GM11168 (cell line): ENCODE results near the gene DCDC2.
"Not testable (repeated sequence)": the region's sequence is repeated elsewhere in the genome, so short reads cannot be mapped to it uniquely, and the experiment has no call there.

Source experiments
- in situ Hi-C: fragments of 300-500 bp; cut with MboI; formaldehyde crosslinking; loops from one replicate; pipeline ENCODE4 v1.12.0; 2022; ENCODE audit warnings: low sequenced_read_pairs; ENCODE audit not compliant: unreplicated experiment

Gene DCDC2

DNA sequence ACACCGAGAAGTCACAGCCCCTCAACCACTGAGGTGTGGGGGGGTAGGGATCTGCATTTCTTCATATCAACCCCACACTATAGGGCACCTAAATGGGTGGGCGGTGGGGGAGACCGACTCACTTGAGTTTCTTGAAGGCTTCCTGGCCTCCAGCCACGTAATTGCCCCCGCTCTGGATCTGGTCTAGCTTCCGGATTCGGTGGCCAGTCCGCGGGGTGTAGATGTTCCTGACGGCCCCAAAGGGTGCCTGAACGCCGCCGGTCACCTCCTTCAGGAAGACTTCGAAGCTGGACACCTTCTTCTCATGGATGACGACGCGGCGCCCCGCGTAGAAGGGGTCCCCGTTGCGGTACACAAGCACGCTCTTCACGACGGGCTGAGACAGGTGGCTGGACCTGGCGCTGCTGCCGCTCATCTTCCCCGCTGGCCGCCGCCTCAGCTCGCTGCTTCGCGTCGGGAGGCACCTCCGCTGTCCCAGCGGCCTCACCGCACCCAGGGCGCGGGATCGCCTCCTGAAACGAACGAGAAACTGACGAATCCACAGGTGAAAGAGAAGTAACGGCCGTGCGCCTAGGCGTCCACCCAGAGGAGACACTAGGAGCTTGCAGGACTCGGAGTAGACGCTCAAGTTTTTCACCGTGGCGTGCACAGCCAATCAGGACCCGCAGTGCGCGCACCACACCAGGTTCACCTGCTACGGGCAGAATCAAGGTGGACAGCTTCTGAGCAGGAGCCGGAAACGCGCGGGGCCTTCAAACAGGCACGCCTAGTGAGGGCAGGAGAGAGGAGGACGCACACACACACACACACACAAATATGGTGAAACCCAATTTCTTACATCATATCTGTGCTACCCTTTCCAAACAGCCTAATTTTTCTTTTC lies at the start of gene DCDC2:
Gene DCDC2 (minus strand): TSS at position 724 of the 883 bp plus-strand sequence. CDS start 309 bp downstream, at position 415.
- in situ Hi-C loops = no loop called here

- in situ Hi-C loops = no loop called here
Measured at GRCh38 chr6:24405262-24405661, 47.4 kb upstream of the DCDC2 start.

- in situ Hi-C loops = no loop called here
Measured at GRCh38 chr6:24403501-24403824, 45.6 kb upstream of the DCDC2 start.

DNA sequence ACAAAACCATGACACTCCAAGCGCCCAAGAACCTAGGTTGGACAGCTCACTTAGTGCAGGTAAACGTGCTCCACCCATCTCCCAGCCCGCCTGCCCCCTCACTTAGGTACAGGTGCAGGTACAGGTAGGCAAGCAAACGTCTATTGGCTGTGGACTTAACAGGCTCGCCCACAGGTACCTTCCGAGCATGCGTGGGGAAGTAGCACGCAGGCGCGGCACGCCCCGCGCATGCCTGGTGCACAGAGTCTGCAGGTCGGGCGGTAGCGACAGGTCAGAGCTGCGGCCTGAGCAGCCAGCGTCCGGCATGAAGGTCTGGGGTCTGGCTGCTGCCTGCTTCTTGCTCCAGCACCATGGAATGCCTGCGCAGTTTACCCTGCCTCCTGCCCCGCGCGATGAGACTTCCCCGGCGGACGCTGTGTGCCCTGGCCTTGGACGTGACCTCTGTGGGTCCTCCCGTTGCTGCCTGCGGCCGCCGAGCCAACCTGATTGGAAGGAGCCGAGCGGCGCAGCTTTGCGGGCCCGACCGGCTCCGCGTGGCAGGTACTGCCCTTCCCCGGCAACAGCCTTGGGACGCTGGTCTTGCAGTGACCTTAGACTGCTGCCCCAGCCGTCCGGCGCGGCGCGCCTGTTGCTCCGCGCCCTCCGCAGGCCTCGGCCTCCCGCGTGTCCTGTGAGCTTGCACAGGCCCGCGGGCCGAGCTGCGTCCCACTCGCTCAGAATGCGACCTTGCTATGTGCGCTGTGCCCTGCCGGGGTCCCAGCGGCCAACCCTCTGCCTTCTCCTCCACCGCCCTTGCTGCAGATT lies 45.0 kb upstream of the DCDC2 start, which contains the start of gene MRS2:
Gene MRS2 (plus strand): TSS at position 240 of the 804 bp plus-strand sequence. CDS start 111 bp downstream, at position 351.
- in situ Hi-C loops = no loop called here

- in situ Hi-C loops = no loop called here
Measured at GRCh38 chr6:24401458-24401857, 43.6 kb upstream of the DCDC2 start.

- in situ Hi-C loops = not testable (repeated sequence)
Measured at GRCh38 chr6:24400045-24401039, 42.5 kb upstream of the DCDC2 start.

DNA sequence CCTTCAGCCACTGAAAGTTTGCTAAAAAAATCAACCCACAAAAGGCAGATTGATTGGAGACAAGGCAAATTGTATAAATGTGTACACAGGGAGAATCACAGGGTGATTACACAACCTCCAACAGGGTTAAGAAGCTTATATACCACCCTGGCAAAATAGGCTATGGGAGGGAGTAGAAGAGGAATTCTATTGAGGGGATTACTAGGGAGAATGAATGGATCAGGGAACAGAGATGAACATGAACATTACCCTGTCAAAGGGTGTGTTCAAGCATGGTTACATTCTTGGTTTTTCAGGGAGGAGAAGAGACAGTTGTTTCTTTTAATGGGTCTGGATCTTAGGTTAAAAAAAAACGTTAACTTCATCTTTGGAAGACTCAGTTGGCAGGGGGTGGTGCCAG lies 39.8 kb upstream of the DCDC2 start:
- in situ Hi-C loops = no loop called here

- in situ Hi-C loops = no loop called here
Measured at GRCh38 chr6:24396824-24397223, 39.0 kb upstream of the DCDC2 start.

DNA sequence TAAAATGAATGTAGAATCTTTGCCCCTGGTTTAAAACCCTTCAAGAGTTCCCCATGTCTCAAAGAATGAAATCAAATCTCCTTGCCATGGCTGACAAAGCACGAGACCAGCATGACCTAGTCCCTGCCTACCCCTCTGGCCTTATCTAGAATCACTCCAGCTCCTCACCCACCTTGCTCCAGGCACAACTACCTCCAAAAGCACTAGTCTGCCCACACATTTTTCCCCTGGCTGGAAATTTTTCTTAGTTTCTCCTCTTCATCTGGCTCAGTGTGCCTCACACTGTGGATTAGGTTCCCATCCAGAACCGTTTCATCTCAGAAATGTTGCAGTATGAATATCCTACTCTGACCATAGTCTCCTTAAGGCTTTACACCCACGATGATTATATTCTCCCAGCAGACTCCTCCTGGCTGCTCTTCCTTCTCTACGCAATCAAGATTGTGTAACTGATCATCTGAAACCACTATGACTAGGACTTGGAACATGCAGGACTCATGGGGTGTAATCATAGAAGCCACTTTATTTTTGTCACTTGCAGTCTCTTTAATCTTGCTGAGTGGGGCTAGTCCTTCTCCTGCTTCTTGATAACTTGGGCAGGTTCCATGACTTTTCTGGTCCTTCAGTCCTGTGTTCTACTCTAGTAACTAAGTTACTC lies 37.0 kb upstream of the DCDC2 start:
- in situ Hi-C loops = no loop called here

- in situ Hi-C loops = no loop called here
Measured at GRCh38 chr6:24394061-24394779, 36.4 kb upstream of the DCDC2 start.

DNA sequence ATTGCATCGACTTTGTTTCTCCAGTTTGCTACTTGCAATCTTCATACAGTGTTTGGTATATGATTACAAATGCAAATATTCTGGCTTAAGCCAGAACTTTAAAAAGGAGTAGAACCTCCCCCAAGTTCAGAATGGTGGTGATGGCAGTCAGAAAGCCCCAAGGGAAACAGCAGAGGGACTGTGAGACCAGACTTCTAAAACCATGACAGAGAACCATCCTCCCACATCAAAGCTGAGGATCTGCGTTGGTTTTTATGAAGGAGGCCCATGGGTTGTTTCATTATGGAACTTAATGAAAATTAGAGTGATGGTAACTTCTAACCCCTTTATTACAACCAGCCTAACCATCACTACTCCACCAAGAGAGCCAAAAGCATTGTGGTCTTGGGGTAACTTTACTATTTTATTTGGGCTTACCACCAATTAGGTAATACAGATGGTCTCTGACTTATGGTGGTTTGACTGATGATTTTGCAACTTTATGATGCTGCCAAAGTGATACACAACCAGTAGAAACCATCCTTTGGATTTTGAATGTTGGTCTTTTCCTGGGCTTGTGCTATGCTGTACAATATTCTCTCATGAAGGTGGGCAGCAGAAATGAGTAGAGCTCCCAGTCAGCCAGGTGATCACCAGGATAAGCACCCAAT lies 34.0 kb upstream of the DCDC2 start:
- in situ Hi-C loops = no loop called here

DNA sequence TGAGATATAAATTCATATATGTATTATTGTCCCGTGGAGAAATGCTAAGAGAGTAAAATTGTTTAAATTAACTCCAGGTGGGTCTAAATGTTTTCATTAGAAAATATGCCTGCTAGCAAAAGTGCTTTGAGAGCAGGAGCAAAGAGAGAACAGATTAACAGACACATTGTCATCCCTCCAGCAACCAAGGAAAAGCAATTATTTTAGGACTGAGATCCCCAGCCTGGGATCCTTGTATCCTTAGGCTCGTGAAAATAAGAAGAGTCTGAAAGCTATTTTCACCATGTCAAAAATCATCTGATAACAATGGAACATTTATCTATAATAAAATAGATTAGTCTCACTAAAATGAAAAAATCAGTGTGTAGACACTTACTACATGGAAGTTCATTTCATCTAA lies 33.3 kb upstream of the DCDC2 start:
- in situ Hi-C loops = no loop called here

DNA sequence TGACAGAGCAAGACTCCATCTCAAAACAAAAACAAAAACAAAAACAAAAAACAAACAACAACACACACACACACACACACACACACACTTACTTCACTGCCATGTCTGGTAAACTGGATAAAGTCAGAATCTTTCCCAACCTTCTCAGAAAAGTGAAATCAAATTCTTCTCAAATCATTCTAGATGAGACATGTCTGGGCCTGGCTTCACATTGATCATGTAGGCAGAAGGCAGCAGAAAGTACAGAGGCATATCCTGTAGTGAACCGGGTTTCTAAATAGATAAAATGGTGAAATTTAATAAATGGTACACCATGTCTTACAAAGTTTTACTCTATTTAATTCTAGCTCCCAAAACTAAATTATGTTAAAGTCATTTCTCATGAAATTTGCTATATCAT lies 30.0 kb upstream of the DCDC2 start:
- in situ Hi-C loops = no loop called here

GRCh38 chr6:24385536-24386269 lies 27.8 kb upstream of the DCDC2 start:
- in situ Hi-C loops = no loop called here

DNA sequence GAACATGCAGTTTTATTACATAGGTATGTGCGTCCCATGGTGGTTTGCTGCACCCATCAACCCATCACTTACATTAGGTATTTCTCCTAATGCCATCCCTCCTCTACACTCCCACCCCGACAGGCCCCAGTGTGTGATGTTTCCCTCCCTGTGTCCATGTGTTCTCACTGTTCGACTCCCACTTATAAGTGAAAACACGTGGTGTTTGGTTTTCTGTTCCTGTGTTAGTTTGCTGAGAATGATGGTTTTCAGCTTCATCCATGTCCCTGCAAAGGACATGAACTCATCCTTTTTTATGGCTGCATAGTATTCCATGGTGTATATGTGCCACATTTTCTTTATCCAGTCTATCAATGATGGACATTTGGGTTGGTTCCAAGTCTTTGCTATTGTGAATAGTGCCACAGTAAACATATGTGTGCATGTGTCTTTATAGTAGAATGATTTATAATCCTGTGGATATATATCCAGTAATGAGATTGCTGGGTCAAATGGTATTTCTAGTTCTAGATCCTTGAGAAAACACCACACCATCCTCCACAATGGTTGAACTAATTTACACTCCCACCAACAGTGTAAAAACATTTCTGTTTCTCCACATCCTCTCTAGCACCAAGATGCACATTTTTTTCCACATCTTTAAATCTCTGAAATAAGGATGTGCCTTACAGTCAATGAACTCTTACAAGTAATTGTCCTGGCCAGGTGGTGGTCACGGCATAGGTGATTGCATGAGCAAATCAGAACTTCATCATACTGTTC lies 26.7 kb upstream of the DCDC2 start:
- in situ Hi-C loops = not testable (repeated sequence)

GRCh38 chr6:24382891-24383494 lies 25.1 kb upstream of the DCDC2 start:
- in situ Hi-C loops = not testable (repeated sequence)

DNA sequence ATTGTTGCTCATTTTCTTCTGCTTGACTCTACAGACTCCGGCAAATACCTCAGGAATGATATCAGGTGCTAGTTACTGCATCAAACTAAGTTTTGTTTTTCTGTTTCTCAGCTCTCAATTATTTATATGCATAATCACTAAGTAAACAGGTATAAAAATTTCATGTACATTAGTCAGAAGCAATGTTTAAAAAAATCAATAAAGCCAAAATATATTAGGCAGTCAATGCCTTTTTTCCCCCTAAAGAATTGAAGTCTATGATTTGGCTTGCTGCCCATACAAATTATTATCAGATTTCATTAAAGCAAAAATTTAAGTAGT lies 24.3 kb upstream of the DCDC2 start:
- in situ Hi-C loops = no loop called here
